CD8-positive, alpha-beta memory T cell (primary cell): ENCODE results near the gene EIF3D. TPM values are rescaled to one million over a fixed set of nuclear protein-coding genes. Genes with fewer than 3 reads are reported as not detected.

Experiments used
- CTCF ChIA-PET: fragments of 350-600 bp; sonication (Branson Sonifier 250); formaldehyde crosslinking; loops from one replicate; lab custom pipeline; 2021; ENCODE audit warnings: antibody characterized with exemption; lab: Charles Lee
- POLR2A ChIA-PET: fragments of 350-600 bp; sonication (Branson Sonifier 250); formaldehyde crosslinking; loops from one replicate; lab custom pipeline; 2021; ENCODE audit warnings: antibody characterized with exemption; lab: Charles Lee
- DNase-seq, 5 donors: peaks; one replicate each; pipeline versions ENCODE4 v3.0.0 to v3.0.0-alpha.2; 2020 to 2022; ENCODE audit warnings: mixed read lengths in 1 of 5
- H3K27ac ChIP-seq: one replicate; pipeline ENCODE4 v1.7.0; 2013; ENCODE audit warnings: low read depth, mild to moderate bottlenecking, low read length, moderate library complexity
- H3K27me3 ChIP-seq: 2 replicates; pipeline ENCODE4 v1.7.0; 2013; ENCODE audit warnings: low read length, mild to moderate bottlenecking; ENCODE audit not compliant: insufficient read depth, poor library complexity, severe bottlenecking
- H3K36me3 ChIP-seq: 2 replicates; pipeline ENCODE4 v1.7.0; 2013; ENCODE audit warnings: mild to moderate bottlenecking, low read length, moderate library complexity; ENCODE audit not compliant: insufficient read depth
- H3K4me1 ChIP-seq: 2 replicates; pipeline ENCODE4 v1.7.0; 2013; ENCODE audit warnings: mild to moderate bottlenecking, low read length, moderate library complexity; ENCODE audit not compliant: insufficient read depth
- H3K4me3 ChIP-seq: 2 replicates; pipeline ENCODE4 v1.7.0; 2013; ENCODE audit warnings: mild to moderate bottlenecking, low read length
- H3K9me3 ChIP-seq: 2 replicates; pipeline ENCODE4 v1.7.0; 2013; ENCODE audit warnings: mild to moderate bottlenecking, low read length
- H3K27ac Mint-ChIP-seq, 8 donors: one replicate each; pipeline ENCODE4 v1.8.0; 2020 to 2021; ENCODE audit warnings: mixed read lengths in 8 of 8, mild to moderate bottlenecking in 6 of 8, inconsistent platforms in 3 of 8, moderate library complexity in 3 of 8
- H3K27me3 Mint-ChIP-seq, 2 donors: one replicate each; pipeline ENCODE4 v1.8.0; 2020 to 2021; ENCODE audit warnings: mixed read lengths in 2 of 2, mild to moderate bottlenecking in 1 of 2, moderate library complexity in 1 of 2
- H3K36me3 Mint-ChIP-seq, 3 donors: one replicate each; pipeline ENCODE4 v1.8.0; 2020 to 2021; ENCODE audit warnings: mixed read lengths in 3 of 3, inconsistent platforms in 1 of 3, mild to moderate bottlenecking in 1 of 3
- H3K4me1 Mint-ChIP-seq, 3 donors: one replicate each; pipeline ENCODE4 v1.8.0; 2020 to 2021; ENCODE audit warnings: mixed read lengths in 3 of 3, inconsistent platforms in 1 of 3, mild to moderate bottlenecking in 1 of 3
- H3K4me3 Mint-ChIP-seq, 7 donors: one replicate each; pipeline ENCODE4 v1.8.0; 2020 to 2021; ENCODE audit warnings: mixed read lengths in 7 of 7, mild to moderate bottlenecking in 6 of 7, moderate library complexity in 4 of 7, inconsistent platforms in 2 of 7
- H3K9me3 Mint-ChIP-seq, 5 donors: one replicate each; pipeline ENCODE4 v1.8.0; 2020 to 2022; ENCODE audit warnings: mixed read lengths in 5 of 5, mild to moderate bottlenecking in 3 of 5, moderate library complexity in 2 of 5, inconsistent platforms in 1 of 5
- polyA plus RNA-seq: library from polyadenylated mRNA; unstranded; fragments of 300-500 nt; fragmentation: Illumina TruSeq; gene quantifications from one replicate; pipeline ENCODE4 v1.2.3, GENCODE V29; 2021
- total RNA-seq, 2 experiments: library from RNA; stranded (reverse); gene quantifications; one replicate each; pipeline ENCODE4 v1.2.3, GENCODE V29; 2021

The EIF3D gene
- total and polyA plus RNA-seq, 3 experiments from 2014 or later = 140 to 341 (median 333) TPM

GRCh38 chr22:36467042-36467810 is 61.7 kb downstream of the EIF3D start:
- Histone ChIP-seq H3K36me3 (peaks cover 4% of the 10 kb centered on the region), H3K4me1 (peaks cover 21% of the 10 kb centered on the region), H3K4me3 (no peak overlapping the region), H3K27ac (no peak overlapping the region), H3K27me3 (no peaks in the 10 kb centered on the region), H3K9me3 (no peaks in the 10 kb centered on the region)
- ChIA-PET POLR2A (interaction anchor here (1.3 kb wide), 1 partner anchor 139 kb away, joined by 3 read pairs; no protein-coding TSS in a partner anchor), CTCF (interaction anchor here (0.9 to 6.0 kb wide), 4 partner anchors 90 to 178 kb away, joined by 3 to 116 read pairs (median 8); no protein-coding TSS in a partner anchor)
- Mint-ChIP-seq H3K36me3 (peaks cover 0 to 30% (median 2%) of the 10 kb centered on the region in 3 donors), H3K4me1 (peaks cover 13 to 23% (median 14%) of the 10 kb centered on the region in 3 donors), H3K9me3 (no peaks in the 10 kb centered on the region), H3K27ac (peak overlapping the region; percentile 31 to 80 (median 61)), H3K4me3 (no peak overlapping the region), H3K27me3 (no peaks in the 10 kb centered on the region)
- no peak for DNase-seq

- Mint-ChIP-seq H3K4me1 (peaks cover 13 to 23% (median 14%) of the 10 kb centered on the region in 3 donors), H3K9me3 (no peaks in the 10 kb centered on the region), H3K27ac (peak overlapping the region in 5 of 8 donors; percentile 2 to 80 (median 24)), H3K27me3 (no peaks in the 10 kb centered on the region), H3K4me3 (no peak overlapping the region), H3K36me3 (peaks cover 0 to 21% (median 0%) of the 10 kb centered on the region in 3 donors)
- DNase-seq = no peak
- Histone ChIP-seq H3K4me3 (no peak overlapping the region), H3K36me3 (peaks cover under 1% of the 10 kb centered on the region), H3K27me3 (no peaks in the 10 kb centered on the region), H3K4me1 (peaks cover 21% of the 10 kb centered on the region), H3K27ac (no peak overlapping the region), H3K9me3 (no peaks in the 10 kb centered on the region)
- CTCF ChIA-PET = interaction anchor here (2.7 kb wide), 1 partner anchor 165 kb away, joined by 12 read pairs; no protein-coding TSS in a partner anchor
- POLR2A ChIA-PET = interaction anchor here (1.3 kb wide), 1 partner anchor 138 kb away, joined by 3 read pairs; no protein-coding TSS in a partner anchor
Measured at GRCh38 chr22:36466258-36466657, 62.7 kb downstream of the EIF3D start.

GRCh38 chr22:36465232-36466021 is 63.5 kb downstream of the EIF3D start:
- CTCF ChIA-PET = interaction anchor here (2.7 kb wide), 1 partner anchor 165 kb away, joined by 12 read pairs; no protein-coding TSS in a partner anchor
- H3K4me3 ChIP-seq = no peak overlapping the region
- H3K27ac Mint-ChIP-seq = peak overlapping the region in 5 of 8 donors; percentile 27 to 58 (median 47)

GRCh38 chr22:36464715-36465231 is 64.2 kb downstream of the EIF3D start:
- Mint-ChIP-seq H3K4me1 (peaks cover 5 to 13% (median 7%) of the 10 kb centered on the region in 3 donors), H3K9me3 (no peaks in the 10 kb centered on the region), H3K27ac (peak overlapping the region in 1 of 8 donors; percentile 69), H3K27me3 (no peaks in the 10 kb centered on the region), H3K36me3 (peaks cover 0 to 15% (median 0%) of the 10 kb centered on the region in 3 donors), H3K4me3 (no peak overlapping the region)
- peaks cover 12% of the 10 kb centered on the region for H3K4me1 ChIP-seq
- no peak overlapping the region for H3K27ac ChIP-seq
- ChIA-PET POLR2A (interaction anchor here (0.6 to 0.8 kb wide), 2 partner anchors 10 to 149 kb away, joined by 3 read pairs; no protein-coding TSS in a partner anchor), CTCF (interaction anchor here (2.7 kb wide), 1 partner anchor 164 kb away, joined by 12 read pairs; no protein-coding TSS in a partner anchor)
- no peaks in the 10 kb centered on the region for H3K36me3 ChIP-seq
- no peaks in the 10 kb centered on the region for H3K27me3 ChIP-seq
- H3K9me3 ChIP-seq = no peaks in the 10 kb centered on the region
- DNase-seq = no peak
- H3K4me3 ChIP-seq = no peak overlapping the region

More at GRCh38 chr22:36465232-36466021, 63.5 kb downstream of the EIF3D start:
- no peak for DNase-seq
- H3K27me3 ChIP-seq = no peaks in the 10 kb centered on the region
- Mint-ChIP-seq H3K4me1 (peaks cover 12 to 20% (median 13%) of the 10 kb centered on the region in 3 donors), H3K4me3 (no peak overlapping the region), H3K36me3 (peaks cover 0 to 15% (median 0%) of the 10 kb centered on the region in 3 donors), H3K27me3 (no peaks in the 10 kb centered on the region), H3K9me3 (no peaks in the 10 kb centered on the region)
- H3K9me3 ChIP-seq = no peaks in the 10 kb centered on the region
- POLR2A ChIA-PET = interaction anchor here (1.3 kb wide), 1 partner anchor 137 kb away, joined by 3 read pairs; no protein-coding TSS in a partner anchor
- peaks cover 18% of the 10 kb centered on the region for H3K4me1 ChIP-seq
- H3K36me3 ChIP-seq = no peaks in the 10 kb centered on the region
- no peak overlapping the region for H3K27ac ChIP-seq

GRCh38 chr22:36463783-36464184 is 65.2 kb downstream of the EIF3D start:
- no peaks in the 10 kb centered on the region for H3K27me3 Mint-ChIP-seq
- H3K4me3 Mint-ChIP-seq = no peak overlapping the region
- no peaks in the 10 kb centered on the region for H3K9me3 Mint-ChIP-seq
- no peaks in the 10 kb centered on the region for H3K36me3 ChIP-seq
- no peak overlapping the region for H3K4me3 ChIP-seq
- peak overlapping the region in 1 of 8 donors; percentile 29 for H3K27ac Mint-ChIP-seq
- H3K4me1 ChIP-seq = peaks cover 12% of the 10 kb centered on the region
- peaks cover 5 to 12% (median 5%) of the 10 kb centered on the region in 3 donors for H3K4me1 Mint-ChIP-seq
- no peak overlapping the region for H3K27ac ChIP-seq
- POLR2A ChIA-PET = interaction anchor here (1.2 kb wide), 1 partner anchor 12 kb away, joined by 3 read pairs; no protein-coding TSS in a partner anchor
- no peaks in the 10 kb centered on the region for H3K27me3 ChIP-seq
- no peaks in the 10 kb centered on the region for H3K9me3 ChIP-seq
- no peak for DNase-seq
- H3K36me3 Mint-ChIP-seq = peaks cover 0 to 15% (median 0%) of the 10 kb centered on the region in 3 donors
- CTCF ChIA-PET = interaction anchor here (1.0 to 2.5 kb wide), 3 partner anchors 23 to 163 kb away, joined by 3 to 8 read pairs (median 3); no protein-coding TSS in a partner anchor

- Mint-ChIP-seq H3K9me3 (no peaks in the 10 kb centered on the region), H3K4me1 (peaks cover 0 to 4% (median 4%) of the 10 kb centered on the region in 3 donors), H3K36me3 (peaks cover 0 to 10% (median 0%) of the 10 kb centered on the region in 3 donors), H3K27ac (peak overlapping the region in 2 of 8 donors; percentile 32 to 60), H3K4me3 (no peak overlapping the region), H3K27me3 (no peaks in the 10 kb centered on the region)
- Histone ChIP-seq H3K27me3 (no peaks in the 10 kb centered on the region), H3K9me3 (no peaks in the 10 kb centered on the region), H3K27ac (no peak overlapping the region), H3K4me3 (no peak overlapping the region), H3K36me3 (no peaks in the 10 kb centered on the region), H3K4me1 (peaks cover 10% of the 10 kb centered on the region)
- DNase-seq = no peak
- ChIA-PET CTCF (interaction anchor here (1.8 to 2.5 kb wide), 2 partner anchors 9 to 161 kb away, joined by 6 to 8 read pairs; no protein-coding TSS in a partner anchor), POLR2A (interaction anchor here (0.6 kb wide), 1 partner anchor 149 kb away, joined by 6 read pairs; no protein-coding TSS in a partner anchor)
Measured at GRCh38 chr22:36461665-36462649, 67.0 kb downstream of the EIF3D start.
